Keratinocyte (primary cell): ENCODE data around the gene SERTAD2. TPM values are rescaled to one million over a fixed set of nuclear protein-coding genes. Genes with fewer than 3 reads are reported as not detected.
A peak's percentile ranks its signal among the peaks of the same experiment; 100 is the strongest.

Experiments
- DNase-seq: peaks from one replicate; pipeline ENCODE4 v3.0.0-alpha.2; 2011; ENCODE audit warnings: low read depth, missing footprints, low spot score
- FAIRE-seq: peaks from 2 replicates; lab custom pipeline; 2011; peaks lifted over from hg19 to GRCh38; lab: Jason Lieb, UNC
- H2AFZ ChIP-seq: 2 replicates; pipeline ENCODE4 v1.6.0; 2012; ENCODE audit warnings: low read length, control low read depth, inconsistent platforms; ENCODE audit not compliant: control insufficient read depth
- H3K27ac ChIP-seq: 2 replicates; pipeline ENCODE4 v1.5.1; 2011; ENCODE audit warnings: low read length; ENCODE audit not compliant: control insufficient read depth, insufficient read depth
- H3K27me3 ChIP-seq: 3 replicates; pipeline ENCODE4 v1.6.0; 2011; ENCODE audit warnings: low read length; ENCODE audit not compliant: control insufficient read depth, insufficient read depth; ENCODE audit errors: extremely low read depth
- H3K36me3 ChIP-seq, 2 experiments: 2 replicates in 1 of 2; 3 replicates in 1 of 2; pipeline ENCODE4 v1.5.1; 2011; ENCODE audit warnings: low read length in 2 of 2, mild to moderate bottlenecking in 1 of 2; ENCODE audit not compliant: control insufficient read depth in 2 of 2, insufficient read depth in 2 of 2; ENCODE audit errors: extremely low read depth in 1 of 2
- H3K4me1 ChIP-seq: 3 replicates; pipeline ENCODE4 v1.5.1; 2011; ENCODE audit warnings: low read length; ENCODE audit not compliant: control insufficient read depth, insufficient read depth; ENCODE audit errors: extremely low read depth
- H3K4me2 ChIP-seq: 3 replicates; pipeline ENCODE4 v1.6.0; 2011; ENCODE audit warnings: low read depth, low read length; ENCODE audit not compliant: control insufficient read depth, insufficient read depth; ENCODE audit errors: extremely low read depth
- H3K4me3 ChIP-seq, 3 experiments: fragments of 200-600 bp in 1 of 3; sonication (generic) in 1 of 3; 2 replicates in 2 of 3; 3 replicates in 1 of 3; pipeline ENCODE4 v1.5.1; 2011 to 2016; ENCODE audit warnings: low read length in 3 of 3, mild to moderate bottlenecking in 3 of 3, control low read depth in 2 of 3, inconsistent platforms in 1 of 3, low read depth in 1 of 3, mixed read lengths in 1 of 3, mixed run types in 1 of 3, moderate library complexity in 1 of 3; ENCODE audit not compliant: control insufficient read depth in 2 of 3, insufficient read depth in 2 of 3; ENCODE audit errors: extremely low read depth in 1 of 3
- H3K79me2 ChIP-seq: 2 replicates; pipeline ENCODE4 v1.6.0; 2012; ENCODE audit warnings: low read length; ENCODE audit not compliant: control insufficient read depth, insufficient read depth
- H3K9ac ChIP-seq: 3 replicates; pipeline ENCODE4 v1.6.0; 2011; ENCODE audit warnings: low read length; ENCODE audit not compliant: control insufficient read depth, insufficient read depth; ENCODE audit errors: extremely low read depth
- H3K9me1 ChIP-seq: 3 replicates; pipeline ENCODE4 v1.6.0; 2011; ENCODE audit warnings: low read length; ENCODE audit not compliant: control insufficient read depth, insufficient read depth; ENCODE audit errors: extremely low read depth
- H3K9me3 ChIP-seq: 2 replicates; pipeline ENCODE4 v1.5.1; 2012; ENCODE audit warnings: low read depth, low read length; ENCODE audit not compliant: control insufficient read depth
- H4K20me1 ChIP-seq: 3 replicates; pipeline ENCODE4 v1.6.0; 2011; ENCODE audit warnings: low read length; ENCODE audit not compliant: control insufficient read depth, insufficient read depth; ENCODE audit errors: extremely low read depth
- CTCF ChIP-seq, 3 experiments: IDR thresholded peaks in 1 of 3; conservative IDR thresholded peaks in 1 of 3; optimal IDR thresholded peaks in 1 of 3; 2 replicates in 2 of 3; 3 replicates in 1 of 3; pipeline versions ENCODE3 to v1.5.1; 2011; ENCODE audit warnings: low read length in 3 of 3, mild to moderate bottlenecking in 3 of 3, moderate library complexity in 2 of 3, control low read depth in 1 of 3, inconsistent platforms in 1 of 3; ENCODE audit not compliant: insufficient read depth in 2 of 3; ENCODE audit errors: extremely low read depth in 1 of 3
- EZH2 ChIP-seq: IDR thresholded peaks from one replicate; pipeline ENCODE4 v1.6.1; 2012; ENCODE audit warnings: inconsistent platforms, mild to moderate bottlenecking, low read length, moderate library complexity
- dilution Hi-C: fragments of 300-500 bp; cut with MboI; formaldehyde crosslinking; loops from one replicate; pipeline ENCODE4 v1.7.0; 2020; ENCODE audit warnings: low sequenced_read_pairs; ENCODE audit not compliant: extremely low pct_ligation_motif_present
- polyA plus RNA-seq, 5 experiments: library from polyadenylated mRNA; depleted of rRNA in 3 of 5; stranded (reverse) in 3 of 5; stranded (forward) in 1 of 5; unstranded in 1 of 5; fragments of >200 nt; gene quantifications; 1 replicate in 1 of 5; 2 replicates in 3 of 5; 3 replicates in 1 of 5; pipeline versions ENCODE4 v1.2.1 to v1.2.3, GENCODE V29; 2011 to 2012; ENCODE audit warnings: missing spikeins in 2 of 5, low read depth in 1 of 5, low replicate concordance in 1 of 5

SERTAD2 gene
- polyA plus RNA-seq, 1 donor (not counting 4 experiments of a cell fraction or from before 2014, with no cell fraction given), result 13.1 TPM

GRCh38 chr2:64599469-64599868 is 54.2 kb downstream of the SERTAD2 start:
- H3K36me3 ChIP-seq, result no peaks in the 10 kb centered on the region
- no peak overlapping the region for H3K27ac ChIP-seq
- peaks cover 12% of the 10 kb centered on the region for H3K4me1 ChIP-seq
- no peak overlapping the region for H2AFZ ChIP-seq
- DNase-seq (no peak), FAIRE-seq (peak; percentile 20)
- no peaks in the 10 kb centered on the region for H3K79me2 ChIP-seq
- H3K27me3 ChIP-seq, result no peaks in the 10 kb centered on the region
- H3K9ac ChIP-seq, result no peak overlapping the region
- no peak overlapping the region for H3K4me2 ChIP-seq
- peaks cover 3% of the 10 kb centered on the region for H3K9me3 ChIP-seq
- H3K4me3 ChIP-seq, result no peak overlapping the region
- dilution Hi-C loops, result no loop called here
- H3K9me1 ChIP-seq, result no peaks in the 10 kb centered on the region
- no peak for TF ChIP-seq CTCF (optimal IDR thresholded peaks at IDR 0.05 in 1 of 3, IDR thresholded peaks at IDR 0.05 in 1 of 3, conservative IDR thresholded peaks at IDR 0.05 in 1 of 3; ENCODE audit: extremely low read depth in 1 of 3, insufficient read depth in 2 of 3, low read length in 3 of 3)
- no peak for TF ChIP-seq EZH2
- H4K20me1 ChIP-seq, result no peaks in the 10 kb centered on the region

GRCh38 chr2:64598226-64598625 is 55.5 kb downstream of the SERTAD2 start:
- H4K20me1 ChIP-seq, result no peaks in the 10 kb centered on the region
- DNase-seq (no peak), FAIRE-seq (no peak)
- no peak overlapping the region for H2AFZ ChIP-seq
- H3K9me3 ChIP-seq, result no peaks in the 10 kb centered on the region
- H3K79me2 ChIP-seq, result no peaks in the 10 kb centered on the region
- H3K27me3 ChIP-seq, result no peaks in the 10 kb centered on the region
- no peak overlapping the region for H3K9ac ChIP-seq
- TF ChIP-seq CTCF (optimal IDR thresholded peaks at IDR 0.05 in 1 of 3, IDR thresholded peaks at IDR 0.05 in 1 of 3, conservative IDR thresholded peaks at IDR 0.05 in 1 of 3; ENCODE audit: extremely low read depth in 1 of 3, insufficient read depth in 2 of 3, low read length in 3 of 3) (no peak), EZH2 (no peak)
- no peaks in the 10 kb centered on the region for H3K9me1 ChIP-seq
- no peak overlapping the region for H3K27ac ChIP-seq
- H3K36me3 ChIP-seq, result no peaks in the 10 kb centered on the region
- H3K4me3 ChIP-seq, result no peak overlapping the region
- H3K4me2 ChIP-seq, result no peak overlapping the region
- peaks cover 24% of the 10 kb centered on the region for H3K4me1 ChIP-seq
- dilution Hi-C loops, result no loop called here
